ENCODE data around the gene LARGE1.

DNA sequence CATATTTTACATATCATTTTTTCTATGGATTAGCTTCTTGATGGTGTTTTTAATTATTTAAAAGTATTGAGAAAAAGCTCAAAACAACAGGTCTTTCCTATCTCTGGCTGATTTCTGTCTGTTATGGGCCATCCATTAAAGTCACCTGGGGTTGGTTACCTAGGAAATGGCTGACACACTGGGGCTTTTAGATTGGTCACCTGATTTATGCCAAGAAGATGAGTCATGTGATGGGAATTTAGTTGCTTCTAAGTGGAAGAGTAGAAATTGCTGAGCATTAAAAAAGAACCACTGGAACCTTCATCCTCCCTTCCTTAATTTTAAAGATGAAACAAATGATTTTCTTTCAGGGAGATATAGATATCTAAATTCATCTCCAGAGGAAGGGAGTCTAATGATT is 48.8 kb upstream of the LARGE1 start:
- TF ChIP-seq CTCF (IDR thresholded peaks at IDR 0.05), result no peak
- TF ChIP-seq POLR2A (IDR thresholded peaks at IDR 0.05), result no peak

All from Peyer's patch (tissue), 4 donors.